K562 (cell line): ENCODE measurements around the gene CUTA. TPM values are rescaled to one million over a fixed set of nuclear protein-coding genes. Genes with fewer than 3 reads are reported as not detected.

Source experiments
- BRCA1 ChIP-seq, 2 experiments: fragments of 450-650 bp in 1 of 2; sonication (generic) in 1 of 2; formaldehyde crosslinking in 1 of 2; IDR thresholded peaks; 2 replicates each; pipeline versions ENCODE4 v1.5.0 to v1.6.1; 2017 to 2020; ENCODE audit warnings: mild to moderate bottlenecking in 1 of 2, missing genetic modification reagents in 1 of 2
- FOSL1 ChIP-seq: fragments of 200-800 bp; sonication (Bioruptor generic); conservative IDR thresholded peaks from 2 replicates; pipeline ENCODE4 v1.6.1; 2016; ENCODE audit warnings: missing genetic modification characterization, missing compliant biosample characterization
- HMG20B ChIP-seq: fragments of 250-450 bp; sonication (Bioruptor Pico); IDR thresholded peaks from 2 replicates; pipeline ENCODE4 v1.5.0; 2021; ENCODE audit warnings: mild to moderate bottlenecking
- LARP7 ChIP-seq: fragments of 450-650 bp; IDR thresholded peaks from 2 replicates; pipeline ENCODE4 v1.6.1; 2016
- NFE2 ChIP-seq: IDR thresholded peaks from 2 replicates; pipeline ENCODE4 v1.6.1; 2014; ENCODE audit warnings: antibody characterized with exemption, low read depth
- PPARD ChIP-seq: fragments of 250-450 bp; sonication (Bioruptor Pico); IDR thresholded peaks from 2 replicates; pipeline ENCODE4 v1.8.0; 2022; ENCODE audit warnings: inconsistent platforms, mild to moderate bottlenecking, moderate library complexity
- PRDM10 ChIP-seq: fragments of 450-650 bp; IDR thresholded peaks from 2 replicates; pipeline ENCODE4 v1.6.1; 2018; ENCODE audit not compliant: partially characterized antibody
- RBM34 ChIP-seq: fragments of 200-400 bp; formaldehyde crosslinking; IDR thresholded peaks from 2 replicates; pipeline ENCODE4 v1.6.1; 2018; ENCODE audit warnings: low read length, borderline replicate concordance; ENCODE audit not compliant: insufficient read depth
- RREB1 ChIP-seq: fragments of 250-450 bp; sonication (Bioruptor Pico); IDR thresholded peaks from 2 replicates; pipeline ENCODE4 v1.4.0; 2020
- TSC22D4 ChIP-seq: fragments of 450-650 bp; IDR thresholded peaks from 2 replicates; pipeline ENCODE4 v1.6.1; 2016; ENCODE audit warnings: missing genetic modification characterization, missing biosample characterization, control low read depth
- YBX1 ChIP-seq: fragments of 450-650 bp; IDR thresholded peaks from 2 replicates; pipeline ENCODE4 v1.7.1; 2016; ENCODE audit warnings: mild to moderate bottlenecking
- ZBTB33 ChIP-seq: sonication (generic); formaldehyde crosslinking; IDR thresholded peaks from 2 replicates; pipeline ENCODE4 v1.8.1; 2023; ENCODE audit warnings: mild to moderate bottlenecking, missing genetic modification reagents
- ZNF384 ChIP-seq: IDR thresholded peaks from 2 replicates; pipeline ENCODE4 v1.6.1; 2012; ENCODE audit warnings: low read depth, low read length, improper control_type of control experiment
- ZNF398 ChIP-seq: fragments of 250-450 bp; sonication (Bioruptor Pico); IDR thresholded peaks from 2 replicates; pipeline ENCODE4 v1.8.0; 2021; ENCODE audit warnings: moderate library complexity, mild to moderate bottlenecking, inconsistent platforms
- polyA plus RNA-seq, 8 experiments: library from polyadenylated mRNA; depleted of rRNA in 4 of 8; stranded (reverse) in 5 of 8; unstranded in 3 of 8; fragments of >200 nt; fragmentation: Nextera tagmentation in 2 of 8; fragmentation: Illumina TruSeq in 1 of 8; extraction: Ambion mirVana in 2 of 8; extraction: Trizol in 1 of 8; gene quantifications; 2 replicates each; pipeline versions ENCODE4 v1.2.1 to v1.2.3, GENCODE V29; 2011 to 2014; ENCODE audit warnings: inconsistent platforms in 1 of 8, missing spikeins in 1 of 8
- total RNA-seq, 7 experiments: library from RNA; depleted of rRNA in 6 of 7; stranded (reverse); fragments of >200 nt in 6 of 7; fragmentation: Illumina TruSeq in 2 of 7; extraction: Trizol in 2 of 7; gene quantifications; 2 replicates each; pipeline versions ENCODE4 v1.2.1 to v1.2.3, GENCODE V29; 2011 to 2021; ENCODE audit warnings: low replicate concordance in 1 of 7

The CUTA gene
- total and polyA plus RNA-seq, 9 of the 15 experiments (the other 6 are each of a cell fraction or from before 2014, with no cell fraction given): 166 to 682 (median 310) TPM

DNA sequence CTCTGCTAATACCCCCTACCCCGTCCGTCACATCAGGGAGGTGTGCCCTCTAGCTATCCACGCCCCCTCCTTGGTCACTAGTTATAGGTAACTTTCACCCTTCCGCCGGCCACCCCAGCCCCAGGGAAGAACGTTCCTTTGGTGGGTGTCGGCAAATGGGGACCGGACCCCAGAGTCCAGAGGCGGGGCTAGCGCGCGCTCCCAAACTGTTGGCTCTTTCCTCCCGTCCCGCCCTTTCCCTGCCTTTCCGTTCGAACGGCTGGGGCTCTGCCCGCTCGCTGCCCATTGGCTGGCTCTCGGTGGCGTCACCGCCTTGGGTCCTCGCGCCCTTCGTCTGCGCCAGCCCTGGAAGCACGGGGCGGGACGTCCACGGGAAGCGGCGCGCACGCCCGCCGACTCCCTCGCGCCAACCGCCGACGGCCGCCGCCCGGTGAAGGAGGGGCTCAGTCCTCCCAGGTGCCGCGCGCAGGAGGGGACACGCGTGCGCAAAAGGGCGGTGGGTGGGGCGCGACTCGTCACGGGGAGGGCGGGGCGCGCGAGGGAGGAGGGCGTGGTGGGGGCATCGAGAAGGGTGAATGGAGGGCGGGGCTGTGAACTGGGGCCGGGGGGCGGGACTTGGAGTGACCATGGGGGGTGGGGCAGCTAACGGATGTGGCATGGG lies 7.7 kb downstream of the CUTA start (continued):
- TF ChIP-seq ZNF398 (CRISPR knock-in tag) (no peak), TSC22D4 (tag) (no peak), BRCA1 (IDR thresholded peaks at IDR 0.05) (no peak), BRCA1 (CRISPR knock-in tag; IDR thresholded peaks at IDR 0.05) (no peak), RBM34 (0 out of 2 replicates have a peak, but pooled peaks have one; percentile 53), PPARD (CRISPR knock-in tag) (no peak), NFE2 (no peak; the same call in 1 of the 2 replicates), YBX1 (no peak), FOSL1 (tag) (0 out of 2 replicates have a peak, but pooled peaks have one; percentile 9), PRDM10 (peak; percentile 68), HMG20B (no peak), ZNF384 (0 out of 2 replicates have a peak, but pooled peaks have one; percentile 17), LARP7 (no peak), RREB1 (0 out of 2 replicates have a peak, but pooled peaks have one; percentile 53), ZBTB33 (CRISPR knock-in tag) (no peak; the same call in 1 of the 2 replicates)
